HCEC 1CT (cell line): ENCODE measurements around the gene NCKIPSD.

Experiments used
- DNase-seq: peaks from one replicate; pipeline ENCODE4 v3.0.0-alpha.2; 2017

NCKIPSD gene

GRCh38 chr3:48696156-48696555 lies 10.4 kb upstream of the NCKIPSD start:
- no peak for DNase-seq

- peak; percentile 54 for DNase-seq
Measured at GRCh38 chr3:48695393-48695753, 9.7 kb upstream of the NCKIPSD start.

GRCh38 chr3:48694610-48695392 lies 9.1 kb upstream of the NCKIPSD start:
- peak; percentile 87 for DNase-seq

- no peak for DNase-seq
Measured at GRCh38 chr3:48693826-48694225, 8.1 kb upstream of the NCKIPSD start.

GRCh38 chr3:48692551-48692950 lies 6.8 kb upstream of the NCKIPSD start:
- no peak for DNase-seq

GRCh38 chr3:48690846-48691458 lies 5.2 kb upstream of the NCKIPSD start:
- DNase-seq = no peak

- DNase-seq = no peak
Measured at GRCh38 chr3:48689384-48689783, 3.7 kb upstream of the NCKIPSD start.

- DNase-seq = no peak
Measured at GRCh38 chr3:48688737-48689075, 3.0 kb upstream of the NCKIPSD start.

GRCh38 chr3:48688032-48688736 lies 2.5 kb upstream of the NCKIPSD start:
- DNase-seq = no peak

GRCh38 chr3:48687220-48687678 lies 1.5 kb upstream of the NCKIPSD start:
- DNase-seq = no peak

- DNase-seq = no peak
Measured at GRCh38 chr3:48686538-48687219, 964 bp upstream of the NCKIPSD start.

- no peak for DNase-seq
Measured at GRCh38 chr3:48685293-48685602, 467 bp downstream of the NCKIPSD start.

- peak; percentile 20 for DNase-seq
Measured at GRCh38 chr3:48684480-48685143, 1.1 kb downstream of the NCKIPSD start.

GRCh38 chr3:48684054-48684349 lies 1.7 kb downstream of the NCKIPSD start:
- no peak for DNase-seq

- no peak for DNase-seq
Measured at GRCh38 chr3:48682786-48683185, 2.9 kb downstream of the NCKIPSD start.

GRCh38 chr3:48681974-48682610 lies 3.6 kb downstream of the NCKIPSD start:
- no peak for DNase-seq

GRCh38 chr3:48681541-48681880 lies 4.2 kb downstream of the NCKIPSD start:
- DNase-seq = no peak

GRCh38 chr3:48680811-48681540 lies 4.7 kb downstream of the NCKIPSD start:
- DNase-seq = no peak

- no peak for DNase-seq
Measured at GRCh38 chr3:48679411-48680391, 6.0 kb downstream of the NCKIPSD start.

- DNase-seq = no peak
Measured at GRCh38 chr3:48678566-48679380, 6.9 kb downstream of the NCKIPSD start.
